PC-9 (cell line): ENCODE results near the gene FRRS1.

ENCODE experiments used
- CTCF ChIP-seq: fragments of 200-600 bp; sonication (generic); conservative IDR thresholded peaks from 2 replicates; pipeline ENCODE4 v1.6.1; 2017; ENCODE audit warnings: mixed run types, antibody characterized with exemption, mild to moderate bottlenecking, moderate library complexity
- EZH2 ChIP-seq: fragments of 200-600 bp; sonication (generic); IDR thresholded peaks from 2 replicates; pipeline ENCODE4 v1.8.0; 2017; ENCODE audit warnings: antibody characterized with exemption, low read depth

GRCh38 chr1:99669821-99670220 lies 96.6 kb downstream of the FRRS1 start:
- no peak for TF ChIP-seq CTCF
- no peak for TF ChIP-seq EZH2
